GM19324 (cell line): Measurements from ENCODE around the gene LRRC7.

Source experiments
- ATAC-seq: cut with Tn5 transposase; IDR thresholded peaks from one replicate; pipeline ENCODE4 v1.9.1; 2021; ENCODE audit warnings: mild to moderate bottlenecking, moderate library complexity; ENCODE audit not compliant: unreplicated experiment, low FRiP score

Gene LRRC7

GRCh38 chr1:69585666-69586065 is 17.9 kb downstream of the LRRC7 start:
- ATAC-seq: no peak

DNA sequence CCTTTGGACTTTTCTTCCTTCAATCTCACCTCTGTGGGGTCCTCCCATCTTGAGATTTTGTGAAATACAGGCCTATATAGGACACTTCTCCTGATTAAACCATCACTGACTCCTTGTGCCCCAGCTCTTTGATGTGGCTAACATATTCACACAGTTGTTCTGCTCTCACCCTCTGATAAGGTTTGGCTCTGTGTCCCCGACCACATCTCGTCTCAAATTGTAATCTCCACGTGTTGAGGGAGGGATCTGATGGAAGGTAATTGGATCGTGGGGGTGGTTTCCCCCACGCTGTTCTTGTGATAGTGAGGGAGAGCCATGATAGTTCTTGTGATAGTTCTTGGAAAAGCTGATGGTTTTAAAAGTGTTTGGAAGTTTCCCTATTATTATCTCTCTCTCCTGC is 19.7 kb downstream of the LRRC7 start:
- no peak for ATAC-seq

- ATAC-seq: no peak
Measured at GRCh38 chr1:69589799-69590198, 22.1 kb downstream of the LRRC7 start.

GRCh38 chr1:69592341-69592740 is 24.6 kb downstream of the LRRC7 start:
- ATAC-seq: no peak

- no peak for ATAC-seq
Measured at GRCh38 chr1:69595486-69595885, 27.8 kb downstream of the LRRC7 start.

DNA sequence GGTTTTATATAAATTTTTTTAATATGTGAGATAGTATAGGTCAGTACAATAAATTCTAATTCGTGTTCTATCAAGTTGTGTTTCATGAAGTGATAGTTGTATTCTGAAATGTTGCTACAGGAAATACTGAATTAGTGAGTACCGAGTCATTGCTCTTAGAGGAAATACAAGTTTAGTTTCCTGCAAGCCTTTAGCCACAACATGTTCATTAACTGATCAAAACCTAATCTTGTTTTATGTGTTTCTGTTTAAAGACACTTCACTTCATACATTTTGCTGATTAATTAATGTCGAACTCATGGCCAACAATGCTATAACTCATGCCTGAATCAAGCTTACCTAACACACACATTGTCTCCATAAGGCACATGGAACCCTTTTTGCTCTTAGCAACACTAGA is 43.6 kb downstream of the LRRC7 start:
- ATAC-seq: no peak

DNA sequence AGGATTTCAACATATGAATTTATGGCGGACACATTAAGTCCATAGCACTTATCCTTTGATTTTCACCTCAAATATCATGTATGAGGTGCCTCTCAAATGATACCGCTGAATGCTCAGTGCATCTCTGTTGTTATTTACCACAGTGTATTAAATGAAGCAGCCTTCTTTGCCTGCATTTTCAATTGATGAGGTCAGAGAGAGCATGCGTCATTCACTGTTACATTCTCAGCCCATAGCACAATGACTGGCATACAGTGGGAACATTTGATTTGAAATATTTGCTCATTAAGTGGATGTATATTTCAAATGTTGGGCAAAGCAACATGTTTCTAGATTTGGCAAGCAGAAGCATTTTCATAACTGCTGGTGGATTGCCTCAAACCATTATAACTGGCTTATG is 45.7 kb downstream of the LRRC7 start:
- ATAC-seq: no peak

DNA sequence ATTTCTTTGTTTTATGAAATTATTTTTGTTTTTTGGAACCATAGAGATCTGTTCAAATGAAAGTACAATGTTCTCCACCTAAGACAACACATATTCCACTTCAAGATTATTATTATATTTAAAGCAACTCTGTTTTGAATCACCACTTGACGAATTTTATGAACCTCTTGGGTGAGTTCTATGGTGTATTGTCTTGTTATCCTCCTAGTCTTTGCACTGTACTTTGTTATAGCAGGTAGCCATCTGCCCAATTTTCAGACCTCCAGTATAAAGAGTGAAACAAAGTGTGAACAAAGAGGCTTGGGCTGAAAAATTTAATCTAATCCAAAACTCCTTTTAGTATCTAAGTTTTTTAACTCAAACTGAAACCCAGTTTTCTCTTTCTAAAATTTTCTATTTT is 71.0 kb downstream of the LRRC7 start:
- ATAC-seq: no peak

DNA sequence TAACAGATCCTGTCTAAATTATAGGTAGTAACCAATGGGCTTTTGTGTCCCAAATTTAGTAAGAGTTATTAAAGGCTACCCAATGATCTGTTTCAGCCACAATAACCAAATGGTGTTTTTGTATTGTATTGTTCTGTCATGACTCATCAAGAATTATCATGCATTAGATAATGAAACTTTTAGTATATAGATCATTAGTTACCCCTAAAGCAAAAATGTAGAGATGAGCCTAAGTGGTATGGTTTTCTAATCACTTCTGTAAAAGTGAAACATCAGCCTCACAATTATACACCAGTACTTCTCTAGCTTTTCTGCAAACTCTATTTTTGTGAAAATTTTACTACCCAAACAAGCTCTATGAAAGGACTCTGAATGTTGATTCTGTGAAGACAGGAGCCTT is 71.4 kb downstream of the LRRC7 start:
- ATAC-seq: no peak

DNA sequence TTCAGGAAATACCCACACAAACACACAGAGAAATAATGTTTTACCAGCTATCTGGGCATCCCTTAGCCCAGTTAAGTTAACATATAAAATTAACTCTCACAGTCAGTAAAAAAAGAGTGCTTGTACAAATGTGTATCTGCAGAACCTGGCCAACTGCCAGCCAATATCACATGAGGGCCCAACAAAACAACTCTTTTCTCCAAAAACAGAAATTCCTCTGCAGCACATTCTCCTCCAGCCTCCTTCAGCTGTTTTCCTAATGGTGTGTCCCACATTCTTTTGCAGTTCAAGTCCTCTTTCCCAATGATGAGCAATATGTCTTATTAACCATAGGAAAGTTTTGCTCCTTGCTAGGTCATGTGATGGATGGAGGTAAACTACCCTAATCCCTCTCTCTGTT is 75.5 kb downstream of the LRRC7 start:
- no peak for ATAC-seq

DNA sequence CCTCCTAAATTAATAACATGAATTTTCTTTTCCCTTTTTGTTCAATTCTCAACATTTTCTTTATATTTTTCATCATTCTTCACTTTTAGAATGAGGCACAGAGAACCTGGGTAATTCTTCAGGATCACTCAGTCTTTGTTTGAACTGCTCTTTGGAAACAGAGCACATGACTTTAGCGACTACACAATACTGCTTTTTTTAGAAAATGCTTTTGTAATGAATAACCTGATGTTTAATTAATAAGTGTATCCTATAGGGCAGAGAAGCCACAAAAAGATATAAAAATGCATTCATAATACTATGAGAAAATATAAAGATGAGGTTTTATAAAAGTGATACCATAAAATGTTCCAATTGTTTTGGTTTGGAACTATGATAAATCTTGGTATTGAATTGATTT is 77.8 kb downstream of the LRRC7 start:
- no peak for ATAC-seq

DNA sequence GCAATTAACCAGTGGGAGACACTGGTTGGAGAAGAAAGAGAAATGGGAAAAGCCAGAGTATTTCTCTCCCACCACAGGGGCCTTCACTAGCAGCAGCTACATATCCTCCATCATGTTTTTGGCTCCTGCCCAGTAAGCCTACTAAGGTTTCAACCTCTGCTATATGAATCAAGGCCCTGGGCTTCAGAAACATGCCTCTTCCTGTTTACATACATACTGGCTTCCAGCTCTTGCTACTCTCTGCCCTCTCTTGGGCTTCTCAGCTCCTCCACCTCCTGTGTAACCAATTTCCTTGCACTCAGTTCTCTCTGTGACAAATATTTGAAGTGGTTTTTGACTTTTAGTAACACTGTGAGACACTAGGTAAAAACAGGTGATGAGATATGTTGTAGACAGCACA is 80.8 kb downstream of the LRRC7 start:
- no peak for ATAC-seq

- ATAC-seq: no peak
Measured at GRCh38 chr1:69649383-69649990, 81.8 kb downstream of the LRRC7 start.

DNA sequence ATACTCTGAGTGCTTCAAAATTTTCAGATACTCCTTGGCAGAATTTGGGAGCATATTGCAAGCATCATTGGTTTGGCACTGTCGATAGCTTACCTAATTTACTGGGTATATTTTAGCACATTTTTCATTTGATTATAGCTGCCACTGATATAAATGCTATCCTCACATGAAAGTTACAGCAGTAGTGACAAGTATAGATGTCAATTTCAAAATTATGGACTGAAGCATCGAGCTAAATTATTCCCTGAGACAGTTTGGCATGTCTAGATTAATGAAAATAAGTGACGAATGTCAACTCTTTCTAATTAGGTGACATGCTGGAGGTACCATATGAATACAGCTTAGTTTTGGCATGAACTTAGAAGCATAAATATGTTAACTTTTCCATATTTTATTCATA is 83.1 kb downstream of the LRRC7 start:
- ATAC-seq: no peak

GRCh38 chr1:69651656-69652055 is 83.9 kb downstream of the LRRC7 start:
- no peak for ATAC-seq

GRCh38 chr1:69657971-69658370 is 90.2 kb downstream of the LRRC7 start:
- ATAC-seq: no peak

GRCh38 chr1:69661686-69662085 is 94.0 kb downstream of the LRRC7 start:
- ATAC-seq: no peak

GRCh38 chr1:69662321-69662720 is 94.6 kb downstream of the LRRC7 start:
- no peak for ATAC-seq

GRCh38 chr1:69671363-69672010 is 103.8 kb downstream of the LRRC7 start:
- ATAC-seq: no peak

DNA sequence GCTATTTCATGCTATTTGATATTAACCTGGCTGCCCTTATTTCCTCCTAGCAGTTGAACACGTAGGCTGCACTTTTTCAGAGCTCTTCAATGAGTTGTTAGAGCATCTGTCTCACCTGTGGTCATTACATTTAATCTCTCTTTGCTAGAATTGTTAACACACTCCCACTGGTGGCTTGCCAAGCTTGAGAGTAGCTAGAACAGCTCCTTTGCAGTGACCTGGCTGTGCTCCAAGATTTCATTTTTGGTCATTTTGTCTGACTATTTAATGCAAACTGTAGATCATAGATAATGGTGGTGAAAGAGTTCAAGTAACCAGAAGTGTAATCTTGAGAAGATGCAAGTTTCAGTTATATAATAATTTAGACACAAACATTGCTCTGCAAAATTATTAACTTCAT is 105.6 kb downstream of the LRRC7 start:
- ATAC-seq: no peak

- no peak for ATAC-seq
Measured at GRCh38 chr1:69679965-69680364, 112.2 kb downstream of the LRRC7 start.

- no peak for ATAC-seq
Measured at GRCh38 chr1:69686367-69686984, 118.8 kb downstream of the LRRC7 start.
